RWPE2 (cell line): ENCODE results near the gene ARHGAP26.

Experiments
- ATAC-seq: fragments of 200-7000 bp; cut with Tn5 transposase; 3 replicates; pipeline ENCODE4 v1.9.1; 2021; ENCODE audit warnings: low read depth
- DNase-seq: peaks from one replicate; pipeline ENCODE4 v3.0.0-alpha.2; 2020; ENCODE audit warnings: low spot score
- H3K27ac ChIP-seq: fragments of 450-650 bp; 2 replicates; pipeline ENCODE4 v1.5.1; 2017; ENCODE audit warnings: mild to moderate bottlenecking; ENCODE audit not compliant: poor library complexity, severe bottlenecking
- H3K27me3 ChIP-seq: fragments of 250-450 bp; sonication (Bioruptor Pico); 2 replicates; pipeline ENCODE4 v1.5.1; 2021; ENCODE audit warnings: mild to moderate bottlenecking, moderate library complexity; ENCODE audit not compliant: insufficient read depth, poor library complexity, severe bottlenecking
- H3K36me3 ChIP-seq: fragments of 250-450 bp; sonication (Bioruptor Pico); 2 replicates; pipeline ENCODE4 v1.5.1; 2020; ENCODE audit warnings: low read depth, mild to moderate bottlenecking, moderate library complexity
- H3K4me1 ChIP-seq: fragments of 250-450 bp; sonication (Bioruptor Pico); 2 replicates; pipeline ENCODE4 v1.5.1; 2021; ENCODE audit warnings: mild to moderate bottlenecking, moderate library complexity; ENCODE audit not compliant: insufficient read depth, poor library complexity, severe bottlenecking
- H3K4me3 ChIP-seq: fragments of 250-450 bp; sonication (Bioruptor Pico); 2 replicates; pipeline ENCODE4 v1.5.1; 2021; ENCODE audit warnings: mild to moderate bottlenecking, moderate library complexity; ENCODE audit not compliant: severe bottlenecking
- H3K9me3 ChIP-seq: fragments of 250-450 bp; sonication (Bioruptor Pico); 2 replicates; pipeline ENCODE4 v1.5.1; 2021; ENCODE audit warnings: mild to moderate bottlenecking, moderate library complexity; ENCODE audit not compliant: severe bottlenecking
- TF ChIP-seq, protein P1 (sequence below): fragments of 450-650 bp; IDR thresholded peaks from one replicate; pipeline ENCODE4 v1.5.1; 2017; ENCODE audit warnings: mild to moderate bottlenecking, moderate library complexity; ENCODE audit not compliant: poor library complexity, severe bottlenecking

Gene ARHGAP26

DNA sequence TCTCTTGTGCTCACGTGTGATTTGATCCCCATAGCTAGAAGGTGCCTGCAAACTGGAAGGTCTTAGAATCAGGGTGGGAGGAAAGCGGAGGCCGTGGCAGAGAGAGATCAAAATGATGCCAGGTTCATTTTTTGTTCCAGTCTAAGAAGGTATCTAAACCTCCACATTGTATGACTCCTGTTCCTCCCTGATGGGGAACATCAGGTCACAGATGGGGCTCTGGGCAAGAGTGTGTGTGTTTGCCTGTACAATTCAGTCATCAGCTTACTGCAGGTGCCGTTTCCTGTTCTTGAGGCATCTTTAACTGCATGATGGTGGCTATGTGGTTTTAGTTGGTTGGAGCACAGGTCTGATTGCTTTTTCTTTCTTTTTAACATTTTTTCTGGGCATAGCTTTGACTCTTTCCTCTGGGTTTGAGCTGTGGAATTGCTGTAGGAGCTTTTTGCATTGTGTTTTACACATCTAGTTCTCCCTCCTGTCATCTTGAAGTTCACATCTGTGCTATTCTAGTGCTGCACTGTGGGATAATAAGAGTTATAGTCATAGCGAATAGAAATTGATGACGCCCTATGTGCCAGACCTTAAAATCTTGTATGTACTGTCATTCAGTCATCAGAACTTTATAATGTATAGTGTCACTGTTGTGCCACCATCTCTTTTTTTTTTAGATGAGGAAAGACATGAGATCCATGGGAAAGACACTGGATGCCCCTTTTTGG lies 30.8 kb downstream of the ARHGAP26 start:
- TF ChIP-seq, protein P1, sequence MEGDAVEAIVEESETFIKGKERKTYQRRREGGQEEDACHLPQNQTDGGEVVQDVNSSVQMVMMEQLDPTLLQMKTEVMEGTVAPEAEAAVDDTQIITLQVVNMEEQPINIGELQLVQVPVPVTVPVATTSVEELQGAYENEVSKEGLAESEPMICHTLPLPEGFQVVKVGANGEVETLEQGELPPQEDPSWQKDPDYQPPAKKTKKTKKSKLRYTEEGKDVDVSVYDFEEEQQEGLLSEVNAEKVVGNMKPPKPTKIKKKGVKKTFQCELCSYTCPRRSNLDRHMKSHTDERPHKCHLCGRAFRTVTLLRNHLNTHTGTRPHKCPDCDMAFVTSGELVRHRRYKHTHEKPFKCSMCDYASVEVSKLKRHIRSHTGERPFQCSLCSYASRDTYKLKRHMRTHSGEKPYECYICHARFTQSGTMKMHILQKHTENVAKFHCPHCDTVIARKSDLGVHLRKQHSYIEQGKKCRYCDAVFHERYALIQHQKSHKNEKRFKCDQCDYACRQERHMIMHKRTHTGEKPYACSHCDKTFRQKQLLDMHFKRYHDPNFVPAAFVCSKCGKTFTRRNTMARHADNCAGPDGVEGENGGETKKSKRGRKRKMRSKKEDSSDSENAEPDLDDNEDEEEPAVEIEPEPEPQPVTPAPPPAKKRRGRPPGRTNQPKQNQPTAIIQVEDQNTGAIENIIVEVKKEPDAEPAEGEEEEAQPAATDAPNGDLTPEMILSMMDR = no peak
- Histone ChIP-seq H3K4me1 (no peaks in the 10 kb centered on the region), H3K36me3 (no peaks in the 10 kb centered on the region), H3K4me3 (no peak overlapping the region), H3K27me3 (no peaks in the 10 kb centered on the region), H3K9me3 (no peaks in the 10 kb centered on the region), H3K27ac (no peak overlapping the region)
- ATAC-seq (no peak), DNase-seq (no peak)

DNA sequence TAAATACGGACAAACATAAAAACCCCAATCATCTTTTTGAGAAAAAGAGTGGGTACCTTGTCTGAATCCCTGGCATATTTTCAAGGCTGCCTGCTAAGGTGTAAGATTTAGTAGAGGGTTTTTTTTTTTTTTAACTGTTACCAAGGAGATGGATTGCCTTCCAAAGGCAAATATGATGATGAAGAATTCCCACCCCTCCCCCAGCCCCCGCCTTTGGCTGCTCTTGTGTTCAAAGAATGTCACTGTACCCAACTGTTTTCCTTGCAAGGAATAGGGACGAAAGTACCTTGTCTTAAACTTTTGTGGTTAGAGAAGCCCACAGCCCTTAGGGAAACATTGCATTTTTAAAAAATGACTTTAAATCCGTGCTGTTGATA lies 31.3 kb downstream of the ARHGAP26 start:
- Histone ChIP-seq H3K4me3 (no peak overlapping the region), H3K36me3 (no peaks in the 10 kb centered on the region), H3K4me1 (no peaks in the 10 kb centered on the region), H3K27ac (no peak overlapping the region), H3K27me3 (no peaks in the 10 kb centered on the region), H3K9me3 (no peaks in the 10 kb centered on the region)
- DNase-seq = no peak
- TF ChIP-seq, protein P1 = no peak
- ATAC-seq = no peak

DNA sequence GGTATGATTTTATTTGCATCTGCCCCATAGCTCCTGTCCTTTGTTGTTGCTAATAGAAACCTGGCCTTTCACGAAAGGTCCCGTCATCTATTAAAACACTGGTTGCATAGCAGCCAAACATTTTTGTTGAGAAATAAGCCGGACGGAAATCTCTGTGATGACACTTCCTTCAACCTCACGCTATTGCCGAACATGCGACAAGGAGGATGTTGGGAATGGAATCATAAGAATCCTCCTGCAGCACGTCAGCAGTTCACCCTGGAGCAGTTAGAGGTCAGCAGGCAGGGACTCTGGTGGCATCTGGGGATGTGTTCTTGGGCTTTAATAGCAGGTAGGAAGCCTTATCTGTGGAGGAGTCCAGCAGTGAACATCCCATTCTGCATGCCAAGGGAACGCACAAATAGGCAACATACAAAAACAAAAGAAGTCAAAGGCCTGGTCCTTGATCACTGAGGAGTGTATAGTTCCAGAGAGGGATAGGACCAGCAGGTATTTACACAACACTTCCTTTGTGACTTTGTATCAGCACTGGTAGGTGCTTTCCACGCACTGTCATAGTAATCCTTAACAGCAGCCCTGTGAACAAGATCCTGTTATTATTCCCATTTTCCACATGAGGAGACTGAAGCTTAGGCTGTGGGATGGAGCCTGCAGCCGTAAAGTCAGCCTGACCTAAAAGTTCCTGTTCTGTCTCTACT lies 33.4 kb downstream of the ARHGAP26 start:
- Histone ChIP-seq H3K27ac (no peak overlapping the region), H3K27me3 (no peaks in the 10 kb centered on the region), H3K9me3 (no peaks in the 10 kb centered on the region), H3K36me3 (no peaks in the 10 kb centered on the region), H3K4me1 (no peaks in the 10 kb centered on the region), H3K4me3 (no peak overlapping the region)
- no peak for ATAC-seq
- TF ChIP-seq, protein P1 = no peak
- no peak for DNase-seq

DNA sequence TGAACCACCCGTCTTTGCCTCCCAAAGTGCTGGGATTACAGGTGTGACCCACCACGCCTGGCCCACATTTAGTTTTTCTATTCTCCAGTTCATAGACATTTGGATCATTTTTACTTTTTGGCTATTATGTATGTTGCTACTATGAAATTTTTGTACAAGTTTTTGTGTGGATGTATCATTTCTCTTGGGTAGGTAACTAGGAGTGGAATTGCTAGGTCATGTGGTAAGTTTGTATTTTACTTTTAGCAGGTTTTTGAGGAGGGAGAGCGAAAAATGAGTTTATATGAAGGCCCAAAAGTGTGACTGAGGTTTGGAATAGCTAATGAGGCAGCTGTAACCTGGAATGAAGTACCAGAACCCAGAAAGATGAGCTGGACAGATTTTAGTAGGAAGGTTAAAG lies 35.2 kb downstream of the ARHGAP26 start:
- Histone ChIP-seq H3K36me3 (no peaks in the 10 kb centered on the region), H3K9me3 (no peaks in the 10 kb centered on the region), H3K4me1 (no peaks in the 10 kb centered on the region), H3K4me3 (no peak overlapping the region), H3K27me3 (no peaks in the 10 kb centered on the region), H3K27ac (no peak overlapping the region)
- DNase-seq (no peak), ATAC-seq (no peak)
- TF ChIP-seq, protein P1 = no peak

DNA sequence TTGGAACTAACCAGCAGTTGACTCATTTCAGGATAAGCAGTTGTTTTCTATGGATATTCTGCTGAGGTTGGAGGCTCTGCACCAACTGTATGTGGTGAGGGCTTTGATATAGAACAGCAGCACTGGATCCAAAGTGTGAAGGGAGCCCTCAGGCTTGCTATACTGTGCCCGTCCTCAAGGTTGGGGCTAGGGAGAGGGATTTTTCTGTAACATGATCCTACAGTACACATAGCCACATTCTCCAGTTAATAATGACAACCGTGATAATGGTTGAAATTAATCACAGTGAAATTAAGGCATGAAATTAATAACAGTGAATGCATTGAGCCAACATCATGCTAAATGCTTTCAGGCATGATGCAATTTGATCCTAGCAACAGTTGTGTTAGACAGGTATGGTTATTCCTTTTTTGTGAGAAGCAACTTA lies 36.7 kb downstream of the ARHGAP26 start:
- no peaks in the 10 kb centered on the region for H3K27me3 ChIP-seq
- ATAC-seq (no peak; the same call in 2 of the 3 replicates), DNase-seq (no peak)
- H3K4me1 ChIP-seq = no peaks in the 10 kb centered on the region
- H3K9me3 ChIP-seq = no peaks in the 10 kb centered on the region
- no peaks in the 10 kb centered on the region for H3K36me3 ChIP-seq
- H3K4me3 ChIP-seq = no peak overlapping the region
- H3K27ac ChIP-seq = no peak overlapping the region
- TF ChIP-seq, protein P1 = no peak
